Tibial artery (tissue), 4 donors: ENCODE data around the gene RABGAP1.

Experiments used
- DNase-seq, 2 donors: peaks; one replicate each; pipeline ENCODE4 v3.0.0-alpha.2; 2019
- H3K27ac ChIP-seq, 2 donors: fragments of 200-600 bp; sonication (generic) in 1 of 2; 1 replicate in 1 of 2; 2 replicates in 1 of 2; pipeline ENCODE4 v1.5.1; 2018 to 2019; ENCODE audit warnings: mild to moderate bottlenecking in 1 of 2
- H3K27me3 ChIP-seq, 2 donors: fragments of 200-600 bp; sonication (generic) in 1 of 2; one replicate each; pipeline versions ENCODE4 v1.5.1 to v1.6.0; 2016 to 2019
- H3K36me3 ChIP-seq, 3 donors: fragments of 200-600 bp; sonication (generic) in 2 of 3; one replicate each; pipeline ENCODE4 v1.5.1; 2016 to 2019; ENCODE audit warnings: mild to moderate bottlenecking in 2 of 3
- H3K4me1 ChIP-seq, 4 donors: fragments of 200-600 bp; sonication (generic) in 2 of 4; 1 replicate in 3 of 4; 2 replicates in 1 of 4; pipeline ENCODE4 v1.5.1; 2016 to 2019
- H3K4me3 ChIP-seq, 2 donors: fragments of 200-600 bp; sonication (generic) in 1 of 2; 1 replicate in 1 of 2; 2 replicates in 1 of 2; pipeline ENCODE4 v1.5.1; 2018 to 2019; ENCODE audit warnings: mild to moderate bottlenecking in 2 of 2
- H3K9me3 ChIP-seq, 3 donors: fragments of 200-600 bp; sonication (generic) in 1 of 3; one replicate each; pipeline ENCODE4 v1.5.1; 2016 to 2019
- intact Hi-C: fragments of 100-400 bp; cut with DNase I; formaldehyde crosslinking; loops from one replicate; pipeline ENCODE4 v1.15.0; 2023; ENCODE audit warnings: low total_unique reads
- TF ChIP-seq, protein P1 (sequence below), 2 experiments: fragments of 200-600 bp in 1 of 2; fragments of 450-650 bp in 1 of 2; IDR thresholded peaks; one replicate each; pipeline ENCODE4 v1.5.1; 2017 to 2019; ENCODE audit warnings: antibody characterized with exemption in 2 of 2, mild to moderate bottlenecking in 1 of 2, moderate library complexity in 1 of 2

RABGAP1 gene

GRCh38 chr9:123107639-123108285 lies 166.9 kb downstream of the RABGAP1 start:
- TF ChIP-seq, protein P1, sequence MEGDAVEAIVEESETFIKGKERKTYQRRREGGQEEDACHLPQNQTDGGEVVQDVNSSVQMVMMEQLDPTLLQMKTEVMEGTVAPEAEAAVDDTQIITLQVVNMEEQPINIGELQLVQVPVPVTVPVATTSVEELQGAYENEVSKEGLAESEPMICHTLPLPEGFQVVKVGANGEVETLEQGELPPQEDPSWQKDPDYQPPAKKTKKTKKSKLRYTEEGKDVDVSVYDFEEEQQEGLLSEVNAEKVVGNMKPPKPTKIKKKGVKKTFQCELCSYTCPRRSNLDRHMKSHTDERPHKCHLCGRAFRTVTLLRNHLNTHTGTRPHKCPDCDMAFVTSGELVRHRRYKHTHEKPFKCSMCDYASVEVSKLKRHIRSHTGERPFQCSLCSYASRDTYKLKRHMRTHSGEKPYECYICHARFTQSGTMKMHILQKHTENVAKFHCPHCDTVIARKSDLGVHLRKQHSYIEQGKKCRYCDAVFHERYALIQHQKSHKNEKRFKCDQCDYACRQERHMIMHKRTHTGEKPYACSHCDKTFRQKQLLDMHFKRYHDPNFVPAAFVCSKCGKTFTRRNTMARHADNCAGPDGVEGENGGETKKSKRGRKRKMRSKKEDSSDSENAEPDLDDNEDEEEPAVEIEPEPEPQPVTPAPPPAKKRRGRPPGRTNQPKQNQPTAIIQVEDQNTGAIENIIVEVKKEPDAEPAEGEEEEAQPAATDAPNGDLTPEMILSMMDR (IDR thresholded peaks at IDR 0.05) = no peak
- Histone ChIP-seq H3K4me3 (no peak overlapping the region), H3K4me1 (peaks cover 0 to 11% (median 5%) of the 10 kb centered on the region in 4 donors), H3K36me3 (peaks cover 62 to 82% (median 69%) of the 10 kb centered on the region in 3 donors), H3K27me3 (no peaks in the 10 kb centered on the region), H3K27ac (no peak overlapping the region), H3K9me3 (no peaks in the 10 kb centered on the region)
- intact Hi-C loops = no loop called here
- no peak for DNase-seq

DNA sequence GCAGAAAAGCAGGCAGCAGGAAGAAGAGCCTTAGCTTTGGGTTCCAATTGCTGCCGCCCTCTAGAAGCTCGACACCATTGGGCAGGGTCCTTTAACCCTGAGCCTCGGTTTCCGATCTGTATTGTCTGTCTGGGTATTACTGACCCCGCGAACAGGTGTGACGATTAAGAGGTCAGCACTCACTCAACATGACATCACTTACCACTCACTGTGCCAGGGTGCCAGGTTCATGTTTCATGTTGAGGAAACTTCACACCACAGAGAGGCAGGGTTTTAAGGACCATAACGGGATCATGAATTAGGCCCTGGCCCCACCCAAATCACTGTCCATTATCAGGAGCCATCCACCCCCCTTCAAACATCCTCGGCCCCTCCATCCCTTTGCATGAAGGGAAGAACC lies 168.2 kb downstream of the RABGAP1 start:
- no peaks in the 10 kb centered on the region for H3K27me3 ChIP-seq
- TF ChIP-seq, protein P1 (IDR thresholded peaks at IDR 0.05) = no peak
- H3K36me3 ChIP-seq = peaks cover 51 to 70% (median 60%) of the 10 kb centered on the region in 3 donors
- peaks cover 0 to 11% (median 5%) of the 10 kb centered on the region in 4 donors for H3K4me1 ChIP-seq
- H3K4me3 ChIP-seq = no peak overlapping the region
- H3K27ac ChIP-seq = no peak overlapping the region
- DNase-seq = no peak
- no peaks in the 10 kb centered on the region for H3K9me3 ChIP-seq
- intact Hi-C loops = no loop called here

GRCh38 chr9:123109540-123110279 lies 168.9 kb downstream of the RABGAP1 start:
- Histone ChIP-seq H3K36me3 (peaks cover 43 to 63% (median 53%) of the 10 kb centered on the region in 3 donors), H3K9me3 (no peaks in the 10 kb centered on the region), H3K4me3 (no peak overlapping the region), H3K4me1 (peaks cover 0 to 11% (median 5%) of the 10 kb centered on the region in 4 donors), H3K27ac (no peak overlapping the region), H3K27me3 (no peaks in the 10 kb centered on the region)
- no peak for DNase-seq
- TF ChIP-seq, protein P1 (IDR thresholded peaks at IDR 0.05) = no peak
- intact Hi-C loops = no loop called here

GRCh38 chr9:123111427-123112014 lies 170.7 kb downstream of the RABGAP1 start:
- H3K27me3 ChIP-seq = no peaks in the 10 kb centered on the region
- no peak overlapping the region for H3K27ac ChIP-seq
- H3K36me3 ChIP-seq = peaks cover 25 to 45% (median 34%) of the 10 kb centered on the region in 3 donors
- peaks cover 0 to 28% (median 16%) of the 10 kb centered on the region in 4 donors for H3K4me1 ChIP-seq
- no peak overlapping the region for H3K4me3 ChIP-seq
- DNase-seq = no peak
- H3K9me3 ChIP-seq = no peaks in the 10 kb centered on the region
- TF ChIP-seq, protein P1 (IDR thresholded peaks at IDR 0.05) = no peak
- intact Hi-C loops = no loop called here

DNA sequence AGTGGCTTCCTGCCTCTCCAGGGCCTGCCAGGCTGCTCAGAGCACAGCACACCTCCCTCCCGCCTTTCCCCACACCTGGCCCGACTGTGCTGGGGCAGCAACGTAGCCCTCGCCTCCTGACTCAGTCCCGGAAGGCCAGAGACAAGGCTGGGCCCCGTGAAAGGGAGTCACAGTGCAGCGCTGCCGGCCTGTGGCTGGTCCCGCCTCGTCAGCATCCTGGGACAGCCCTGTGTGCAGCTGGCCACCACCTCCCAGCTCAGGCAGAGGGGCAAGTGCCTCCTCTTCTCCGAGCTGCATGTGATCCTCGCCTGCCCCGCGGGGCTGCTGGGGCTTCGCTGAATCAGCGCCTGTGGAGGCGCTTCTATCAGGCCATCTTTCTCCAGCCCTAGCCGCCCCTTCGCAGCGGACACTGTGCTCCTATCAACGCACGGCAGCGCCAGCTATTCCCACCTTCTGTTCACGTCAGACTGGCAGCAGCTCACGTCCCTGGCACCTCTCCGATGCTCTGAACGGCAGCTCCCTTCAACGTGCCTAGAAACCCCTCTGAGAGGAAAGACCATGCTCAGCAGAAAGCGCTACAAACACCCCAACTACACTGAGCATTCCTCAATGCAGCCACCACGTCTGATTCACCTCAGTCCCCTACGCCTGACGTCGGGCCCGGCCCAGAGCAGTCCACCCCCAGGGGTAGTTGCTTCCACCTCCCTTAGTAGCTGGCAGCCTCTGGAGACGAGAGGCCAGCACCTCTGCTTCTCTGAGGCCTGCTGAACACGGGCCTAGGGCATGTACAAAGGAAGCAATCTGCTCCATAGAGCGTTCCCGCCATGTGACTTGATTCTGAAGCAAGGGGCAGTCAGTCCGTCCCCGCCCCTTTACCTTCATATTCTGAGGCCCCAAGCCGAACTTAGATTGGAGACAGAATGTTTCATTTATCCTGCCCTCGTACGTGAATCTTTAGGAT lies 171.5 kb downstream of the RABGAP1 start:
- TF ChIP-seq, protein P1 (IDR thresholded peaks at IDR 0.05) = no peak
- Histone ChIP-seq H3K4me1 (peaks cover 0 to 36% (median 19%) of the 10 kb centered on the region in 4 donors), H3K36me3 (peaks cover 23 to 37% (median 29%) of the 10 kb centered on the region in 3 donors), H3K4me3 (no peak overlapping the region), H3K27me3 (no peaks in the 10 kb centered on the region), H3K27ac (no peak overlapping the region), H3K9me3 (no peaks in the 10 kb centered on the region)
- DNase-seq = no peak
- intact Hi-C loops = no loop called here
